BE2C (cell line): ENCODE data around the gene APOA4.
"Not testable (repeated sequence)": the region's sequence is repeated elsewhere in the genome, so short reads cannot be mapped to it uniquely, and the experiment has no call there.

Source experiments
- DNase-seq: peaks from one replicate; pipeline ENCODE4 v3.0.0-alpha.2; 2020
- H3K27me3 ChIP-seq: fragments of 250-450 bp; sonication (Bioruptor Pico); 2 replicates; pipeline ENCODE4 v1.5.1; 2020; ENCODE audit warnings: mild to moderate bottlenecking
- H3K36me3 ChIP-seq: fragments of 250-450 bp; sonication (Bioruptor Pico); 2 replicates; pipeline ENCODE4 v1.5.1; 2020; ENCODE audit warnings: mild to moderate bottlenecking
- H3K4me1 ChIP-seq: fragments of 250-450 bp; sonication (Bioruptor Pico); 2 replicates; pipeline ENCODE4 v1.5.1; 2020
- H3K4me3 ChIP-seq: 2 replicates; pipeline ENCODE4 v1.5.1; 2011; ENCODE audit warnings: low read depth, low read length
- H3K9me3 ChIP-seq: fragments of 250-450 bp; sonication (Bioruptor Pico); 2 replicates; pipeline ENCODE4 v1.5.1; 2020
- TF ChIP-seq, protein P1 (sequence below): IDR thresholded peaks from 2 replicates; pipeline ENCODE4 v1.5.1; 2012; ENCODE audit warnings: mild to moderate bottlenecking, low read depth, low read length

The APOA4 gene

GRCh38 chr11:116838321-116839084 is 15.4 kb upstream of the APOA4 start:
- Histone ChIP-seq H3K4me1 (peaks cover 4% of the 10 kb centered on the region; the same call in 1 of the 2 replicates), H3K9me3 (no peaks in the 10 kb centered on the region), H3K36me3 (no peaks in the 10 kb centered on the region; the same call in 1 of the 2 replicates), H3K4me3 (no peak overlapping the region), H3K27me3 (no peaks in the 10 kb centered on the region)
- DNase-seq = no peak
- TF ChIP-seq, protein P1, sequence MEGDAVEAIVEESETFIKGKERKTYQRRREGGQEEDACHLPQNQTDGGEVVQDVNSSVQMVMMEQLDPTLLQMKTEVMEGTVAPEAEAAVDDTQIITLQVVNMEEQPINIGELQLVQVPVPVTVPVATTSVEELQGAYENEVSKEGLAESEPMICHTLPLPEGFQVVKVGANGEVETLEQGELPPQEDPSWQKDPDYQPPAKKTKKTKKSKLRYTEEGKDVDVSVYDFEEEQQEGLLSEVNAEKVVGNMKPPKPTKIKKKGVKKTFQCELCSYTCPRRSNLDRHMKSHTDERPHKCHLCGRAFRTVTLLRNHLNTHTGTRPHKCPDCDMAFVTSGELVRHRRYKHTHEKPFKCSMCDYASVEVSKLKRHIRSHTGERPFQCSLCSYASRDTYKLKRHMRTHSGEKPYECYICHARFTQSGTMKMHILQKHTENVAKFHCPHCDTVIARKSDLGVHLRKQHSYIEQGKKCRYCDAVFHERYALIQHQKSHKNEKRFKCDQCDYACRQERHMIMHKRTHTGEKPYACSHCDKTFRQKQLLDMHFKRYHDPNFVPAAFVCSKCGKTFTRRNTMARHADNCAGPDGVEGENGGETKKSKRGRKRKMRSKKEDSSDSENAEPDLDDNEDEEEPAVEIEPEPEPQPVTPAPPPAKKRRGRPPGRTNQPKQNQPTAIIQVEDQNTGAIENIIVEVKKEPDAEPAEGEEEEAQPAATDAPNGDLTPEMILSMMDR = no peak

DNA sequence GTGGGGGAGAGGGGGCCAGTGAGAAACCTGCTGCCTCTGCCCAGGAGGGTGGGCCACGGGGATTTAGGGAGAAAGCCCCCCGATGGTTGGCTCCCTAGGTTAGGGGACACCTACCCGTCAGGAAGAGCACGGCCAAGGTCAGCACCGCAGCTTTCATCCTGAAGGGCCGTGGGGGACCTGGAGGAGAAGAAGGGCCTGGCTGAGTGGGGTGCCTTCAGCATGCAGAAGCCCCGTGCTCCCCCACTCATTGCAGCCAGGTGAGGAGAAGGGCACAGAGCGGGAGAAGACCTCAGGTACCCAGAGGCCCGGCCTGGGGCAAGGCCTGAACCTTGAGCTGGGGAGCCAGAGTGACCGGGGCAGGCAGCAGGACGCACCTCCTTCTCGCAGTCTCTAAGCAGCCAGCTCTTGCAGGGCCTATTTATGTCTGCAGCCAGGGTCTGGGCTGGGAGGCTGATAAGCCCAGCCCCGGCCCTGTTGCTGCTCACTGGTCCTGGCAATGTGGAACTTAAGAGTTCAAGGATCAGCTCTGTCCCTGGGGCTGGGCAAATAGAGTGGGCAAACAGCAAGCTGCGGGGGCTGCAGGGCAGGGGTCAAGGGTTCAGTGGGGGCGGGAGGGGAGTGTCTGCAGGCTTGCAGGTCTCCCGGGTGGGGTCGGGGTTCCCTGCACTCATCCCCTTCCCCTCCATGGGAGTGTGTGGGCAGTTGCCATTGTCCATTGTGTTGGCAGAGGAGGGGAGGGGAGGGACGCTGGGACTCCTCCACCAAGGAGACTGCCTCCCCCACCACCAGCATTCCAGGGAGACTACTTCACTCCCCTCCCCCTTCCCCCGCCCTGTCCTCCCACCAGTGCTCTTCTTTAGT is 14.4 kb upstream of the APOA4 start, which contains the start of gene APOA1:
APOA1 (minus strand) TSS at position 392 of the 861 bp plus-strand sequence; CDS start at position 157, 235 bp downstream.
- Histone ChIP-seq H3K4me1 (peaks cover 4% of the 10 kb centered on the region; the same call in 1 of the 2 replicates), H3K9me3 (no peaks in the 10 kb centered on the region), H3K36me3 (no peaks in the 10 kb centered on the region), H3K27me3 (no peaks in the 10 kb centered on the region), H3K4me3 (no peak within 1 kb of the TSS)
- TF ChIP-seq, protein P1 = no peak
- no peak for DNase-seq

DNA sequence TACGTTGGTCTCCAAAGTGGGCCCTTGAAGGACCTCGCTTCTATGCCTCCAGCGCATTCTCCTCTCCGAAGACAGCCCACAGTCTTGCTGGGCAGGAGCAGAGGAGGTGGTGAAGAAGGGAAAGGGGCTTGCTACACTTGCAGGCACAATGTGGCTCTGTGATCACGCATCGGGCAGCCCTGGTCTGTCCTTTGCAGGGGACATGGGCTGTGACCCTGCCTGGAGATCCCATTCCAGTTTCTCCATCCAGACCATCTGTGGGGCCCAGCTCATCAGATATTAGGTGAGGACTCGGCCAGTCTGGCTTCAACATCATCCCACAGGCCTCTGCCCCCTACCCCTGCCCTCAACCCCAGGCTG is 13.5 kb upstream of the APOA4 start:
- Histone ChIP-seq H3K9me3 (no peaks in the 10 kb centered on the region), H3K27me3 (no peaks in the 10 kb centered on the region), H3K36me3 (no peaks in the 10 kb centered on the region), H3K4me1 (peaks cover 4% of the 10 kb centered on the region; the same call in 1 of the 2 replicates), H3K4me3 (no peak overlapping the region)
- TF ChIP-seq, protein P1 = no peak
- DNase-seq = no peak

- Histone ChIP-seq H3K9me3 (no peaks in the 10 kb centered on the region), H3K36me3 (no peaks in the 10 kb centered on the region), H3K27me3 (no peaks in the 10 kb centered on the region), H3K4me1 (peaks cover 4% of the 10 kb centered on the region; the same call in 1 of the 2 replicates), H3K4me3 (peak overlapping the region; percentile 40)
- peak; percentile 91 for DNase-seq
- TF ChIP-seq, protein P1 = peak; percentile 71
Measured at GRCh38 chr11:116835791-116836631, 12.9 kb upstream of the APOA4 start.

DNA sequence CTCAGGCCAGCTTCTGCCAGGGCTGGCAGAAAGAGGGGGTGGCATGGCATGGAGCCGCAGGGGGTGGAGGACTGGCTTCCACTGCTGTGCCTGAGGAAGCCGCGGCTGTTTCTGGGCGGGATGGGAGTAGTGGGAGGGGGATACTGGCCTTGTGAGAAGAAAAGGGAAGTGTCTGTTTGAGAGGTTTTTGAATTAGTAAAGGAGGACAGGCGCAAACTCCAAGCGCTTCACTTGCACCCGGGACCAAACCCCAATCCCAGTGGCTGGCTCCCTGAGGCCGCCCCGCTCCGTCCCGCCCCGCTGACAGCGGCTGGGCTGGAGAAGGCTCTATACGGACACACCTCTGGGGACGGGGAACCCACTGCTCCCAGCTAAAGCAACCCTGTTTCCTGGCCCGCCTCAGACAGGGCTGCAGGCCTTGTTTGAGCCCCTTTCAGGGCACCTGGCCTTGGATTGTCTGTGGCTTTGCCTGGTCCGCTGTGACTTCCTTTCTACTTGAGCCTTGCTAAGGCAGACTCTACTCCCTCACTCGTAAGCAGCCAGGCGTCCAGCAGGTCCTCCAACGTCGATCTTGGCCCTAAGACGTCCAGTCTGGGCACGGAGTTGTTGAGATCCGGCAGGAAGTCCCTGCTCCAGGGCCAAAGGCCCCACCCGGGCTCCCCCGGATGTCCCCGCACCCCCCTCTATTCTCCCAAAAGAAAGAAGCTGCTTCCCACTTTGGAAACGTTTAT is 12.1 kb upstream of the APOA4 start:
- H3K9me3 ChIP-seq = no peaks in the 10 kb centered on the region
- H3K27me3 ChIP-seq = no peaks in the 10 kb centered on the region
- peaks cover 4% of the 10 kb centered on the region; the same call in 1 of the 2 replicates for H3K4me1 ChIP-seq
- H3K4me3 ChIP-seq = peak overlapping the region; percentile 40
- H3K36me3 ChIP-seq = no peaks in the 10 kb centered on the region
- TF ChIP-seq, protein P1 = no peak
- no peak for DNase-seq

- not testable (repeated sequence) for H3K27me3 ChIP-seq, H3K36me3 ChIP-seq, DNase-seq, H3K9me3 ChIP-seq, H3K4me1 ChIP-seq, H3K4me3 ChIP-seq
Measured at GRCh38 chr11:116834535-116835041, 11.5 kb upstream of the APOA4 start.
